Hepatic stellate cell (primary cell): ENCODE measurements around the gene ZNF26.
"Not testable (repeated sequence)": the region's sequence is repeated elsewhere in the genome, so short reads cannot be mapped to it uniquely, and the experiment has no call there.

Experiments
- DNase-seq: peaks from one replicate; pipeline ENCODE4 v3.0.0; 2011; ENCODE audit warnings: low spot score

ZNF26 gene

GRCh38 chr12:132986001-132986884, at the start of gene ZNF26:
TSS of gene ZNF26 (plus strand) at chr12:132986367. CDS start at chr12:132986841, 474 bp downstream.
- peak; percentile 95 for DNase-seq

GRCh38 chr12:132936921-132937320, 49.2 kb upstream of the ZNF26 start:
- not testable (repeated sequence) for DNase-seq

- DNase-seq, result no peak
These were observed 48.7 kb upstream of the ZNF26 start for GRCh38 chr12:132937476-132937875.

- not testable (repeated sequence) for DNase-seq
These were observed 47.4 kb upstream of the ZNF26 start for GRCh38 chr12:132938807-132939206.

GRCh38 chr12:132940071-132940719, 46.0 kb upstream of the ZNF26 start:
- DNase-seq, result no peak

- no peak for DNase-seq
These were observed 44.7 kb upstream of the ZNF26 start for GRCh38 chr12:132941336-132941954.

- DNase-seq, result no peak
These were observed 43.6 kb upstream of the ZNF26 start for GRCh38 chr12:132942611-132943010.

- DNase-seq, result no peak
These were observed 40.4 kb upstream of the ZNF26 start for GRCh38 chr12:132945806-132946205.

- no peak for DNase-seq
These were observed 39.8 kb upstream of the ZNF26 start for GRCh38 chr12:132946246-132946820.

GRCh38 chr12:132948146-132949066, 37.8 kb upstream of the ZNF26 start:
- DNase-seq, result no peak

GRCh38 chr12:132949936-132950837, 36.0 kb upstream of the ZNF26 start:
- DNase-seq, result no peak

- DNase-seq, result no peak
These were observed 35.2 kb upstream of the ZNF26 start for GRCh38 chr12:132950844-132951535.

- DNase-seq, result no peak
These were observed 34.5 kb upstream of the ZNF26 start for GRCh38 chr12:132951649-132952048.

GRCh38 chr12:132952371-132953162, 33.6 kb upstream of the ZNF26 start:
- DNase-seq, result no peak

- no peak for DNase-seq
These were observed 33.1 kb upstream of the ZNF26 start for GRCh38 chr12:132953163-132953425.

GRCh38 chr12:132953771-132954170, 32.4 kb upstream of the ZNF26 start:
- no peak for DNase-seq

- peak; percentile 7 for DNase-seq
These were observed 31.6 kb upstream of the ZNF26 start for GRCh38 chr12:132954471-132955048.

- peak; percentile 72 for DNase-seq
These were observed 30.8 kb upstream of the ZNF26 start for GRCh38 chr12:132955094-132956010.
